Embryonic facial prominence (tissue), 1 donor: ENCODE results near the gene PARD3.

Source experiments
- DNase-seq: peaks from one replicate; pipeline ENCODE4 v3.0.0-alpha.2; 2016; ENCODE audit errors: extremely low spot score

Gene PARD3

GRCh38 chr10:34256216-34256615 is 558.9 kb downstream of the PARD3 start:
- no peak for DNase-seq

GRCh38 chr10:34255035-34255434 is 560.1 kb downstream of the PARD3 start:
- no peak for DNase-seq

GRCh38 chr10:34254596-34254995 is 560.5 kb downstream of the PARD3 start:
- DNase-seq: no peak

GRCh38 chr10:34252111-34252510 is 563.0 kb downstream of the PARD3 start:
- DNase-seq: no peak

- DNase-seq: no peak
Observed at GRCh38 chr10:34251177-34251576, 563.9 kb downstream of the PARD3 start.

GRCh38 chr10:34250722-34251121 is 564.4 kb downstream of the PARD3 start:
- no peak for DNase-seq

GRCh38 chr10:34249634-34250033 is 565.5 kb downstream of the PARD3 start:
- DNase-seq: no peak

GRCh38 chr10:34247560-34247959 is 567.5 kb downstream of the PARD3 start:
- DNase-seq: no peak

- DNase-seq: no peak
Observed at GRCh38 chr10:34244756-34245484, 570.2 kb downstream of the PARD3 start.

- DNase-seq: no peak
Observed at GRCh38 chr10:34241226-34242000, 573.7 kb downstream of the PARD3 start.

- no peak for DNase-seq
Observed at GRCh38 chr10:34240039-34240438, 575.1 kb downstream of the PARD3 start.

- DNase-seq: no peak
Observed at GRCh38 chr10:34237898-34238455, 577.1 kb downstream of the PARD3 start.

- no peak for DNase-seq
Observed at GRCh38 chr10:34236931-34237330, 578.2 kb downstream of the PARD3 start.

GRCh38 chr10:34235164-34235832 is 579.8 kb downstream of the PARD3 start:
- DNase-seq: no peak

- DNase-seq: no peak
Observed at GRCh38 chr10:34232481-34232880, 582.6 kb downstream of the PARD3 start.

- DNase-seq: no peak
Observed at GRCh38 chr10:34231441-34232180, 583.5 kb downstream of the PARD3 start.

- no peak for DNase-seq
Observed at GRCh38 chr10:34229917-34230316, 585.2 kb downstream of the PARD3 start.

GRCh38 chr10:34228066-34228465 is 587.0 kb downstream of the PARD3 start:
- no peak for DNase-seq

GRCh38 chr10:34224639-34225038 is 590.5 kb downstream of the PARD3 start:
- DNase-seq: no peak

GRCh38 chr10:34223658-34224057 is 591.4 kb downstream of the PARD3 start:
- no peak for DNase-seq

- DNase-seq: no peak
Observed at GRCh38 chr10:34222359-34222758, 592.7 kb downstream of the PARD3 start.
